NAMALWA (cell line): ENCODE measurements around the gene PTPRN2.
A peak's percentile ranks its signal among the peaks of the same experiment; 100 is the strongest.
"Not testable (repeated sequence)": the region's sequence is repeated elsewhere in the genome, so short reads cannot be mapped to it uniquely, and the experiment has no call there.

Experiments
- DNase-seq: peaks from one replicate; pipeline ENCODE4 v3.0.0-alpha.2; 2015; ENCODE audit warnings: low spot score

PTPRN2 gene

GRCh38 chr7:158366916-158367633 lies 220.5 kb downstream of the PTPRN2 start:
- no peak for DNase-seq

DNA sequence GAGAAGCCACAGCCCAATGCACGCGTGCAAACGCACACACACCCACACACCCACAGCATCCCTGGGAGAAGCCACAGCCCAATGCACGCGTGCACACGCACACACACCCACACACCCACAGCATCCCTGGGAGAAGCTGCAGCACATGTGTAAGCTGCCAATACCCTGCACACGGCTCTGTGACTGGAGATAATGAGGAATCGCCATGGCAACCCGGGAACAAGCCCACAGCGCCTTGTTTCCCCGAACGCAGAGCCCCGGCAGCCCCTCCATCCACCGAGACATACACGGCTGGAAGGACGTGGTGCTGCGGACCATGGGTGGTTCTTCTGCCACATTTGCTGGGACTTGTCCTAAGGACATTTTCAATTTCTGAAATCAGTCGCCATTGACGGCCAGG lies 221.3 kb downstream of the PTPRN2 start:
- no peak for DNase-seq

DNA sequence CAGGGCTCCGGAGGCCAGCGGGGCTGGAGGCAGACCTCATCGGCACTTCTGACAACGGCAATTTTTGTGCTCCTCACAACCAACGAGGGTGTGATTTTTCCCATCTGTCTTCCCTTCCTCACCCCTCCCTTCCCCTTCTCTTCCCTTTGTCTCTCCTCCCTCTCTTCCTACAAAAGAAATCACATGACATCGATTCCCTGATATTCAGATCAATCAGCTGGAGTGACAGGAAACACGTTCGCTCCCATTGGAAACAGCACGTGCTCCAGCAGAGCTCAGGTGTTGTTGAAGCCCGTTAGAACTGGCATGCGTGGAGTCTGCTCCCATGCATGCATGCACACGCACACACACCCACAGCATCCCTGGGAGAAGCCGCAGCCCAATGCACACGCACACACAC lies 222.4 kb downstream of the PTPRN2 start:
- DNase-seq = no peak

- no peak for DNase-seq
Observed at GRCh38 chr7:158364451-158364850, 223.2 kb downstream of the PTPRN2 start.

- no peak for DNase-seq
Observed at GRCh38 chr7:158362912-158363905, 224.4 kb downstream of the PTPRN2 start.

- DNase-seq = no peak
Observed at GRCh38 chr7:158362001-158362400, 225.6 kb downstream of the PTPRN2 start.

DNA sequence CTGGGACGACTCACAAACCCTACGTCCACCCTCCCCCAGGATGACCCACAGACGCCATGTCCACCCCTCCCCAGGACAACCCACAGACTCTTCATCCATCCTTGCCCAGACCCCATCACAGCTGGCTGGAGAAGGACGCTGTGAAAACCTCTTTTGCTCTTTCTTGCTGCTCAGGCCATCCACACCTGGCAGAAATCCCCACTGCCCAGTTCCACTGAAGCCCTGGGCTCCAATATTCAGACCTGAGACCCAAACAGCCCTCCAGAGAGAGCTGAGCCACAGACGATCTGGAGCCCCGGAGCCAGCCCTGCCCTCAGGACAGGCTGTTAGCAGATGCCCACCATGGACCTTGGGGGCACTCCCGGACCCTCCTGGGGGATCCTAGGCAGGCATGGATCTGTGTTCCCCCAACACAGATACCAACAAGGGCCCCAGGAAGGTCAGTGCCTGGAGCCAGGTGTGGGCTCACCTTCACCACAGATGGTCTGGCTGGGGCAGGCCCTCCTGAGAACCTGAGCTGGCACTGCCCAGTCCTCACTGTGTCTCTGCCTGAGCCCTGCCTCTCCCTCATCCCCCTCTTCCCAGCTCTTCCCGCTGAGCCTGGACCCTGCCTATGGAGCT lies 226.2 kb downstream of the PTPRN2 start:
- DNase-seq = no peak

GRCh38 chr7:158358926-158359645 lies 228.5 kb downstream of the PTPRN2 start:
- DNase-seq = no peak

GRCh38 chr7:158357898-158358821 lies 229.5 kb downstream of the PTPRN2 start:
- no peak for DNase-seq

DNA sequence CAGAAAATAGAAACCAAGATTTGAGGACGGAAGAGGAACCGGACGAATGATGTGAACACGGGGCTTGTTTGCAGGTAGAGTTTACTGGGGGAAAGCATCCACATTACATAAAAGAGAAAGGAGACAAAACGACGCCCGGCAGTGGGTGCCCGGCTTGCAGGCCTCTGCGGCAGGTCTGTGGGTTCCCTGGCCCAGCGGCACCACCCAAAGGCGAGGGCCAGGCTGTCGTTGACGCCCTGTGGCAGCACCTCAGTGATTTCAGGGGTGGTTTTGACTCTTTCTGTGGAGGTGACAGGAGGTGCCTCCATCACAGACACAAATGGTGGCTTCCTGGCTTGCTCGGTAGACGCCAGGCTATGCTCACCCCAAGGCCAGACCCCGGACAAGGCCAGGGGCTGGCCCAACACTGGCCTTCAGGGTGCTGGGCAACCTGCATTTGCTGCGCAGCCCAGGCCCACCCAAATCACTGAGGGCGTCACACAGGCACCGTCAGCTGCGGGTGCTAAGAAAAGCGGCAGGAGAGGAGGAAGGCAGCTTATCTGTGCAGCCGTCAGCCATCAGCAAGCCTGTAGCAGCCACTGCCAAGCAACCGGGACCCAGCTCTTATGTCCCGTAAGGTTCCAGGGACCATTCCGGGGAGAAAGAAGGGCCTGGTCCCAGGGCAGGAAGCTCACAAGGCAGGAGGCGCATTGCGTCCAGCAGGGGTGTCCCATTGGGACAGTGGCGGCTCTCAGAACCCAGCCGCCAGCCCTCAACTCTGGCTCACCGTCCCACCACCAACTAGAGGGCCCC lies 230.3 kb downstream of the PTPRN2 start:
- DNase-seq = no peak

GRCh38 chr7:158356454-158356853 lies 231.2 kb downstream of the PTPRN2 start:
- DNase-seq = no peak

DNA sequence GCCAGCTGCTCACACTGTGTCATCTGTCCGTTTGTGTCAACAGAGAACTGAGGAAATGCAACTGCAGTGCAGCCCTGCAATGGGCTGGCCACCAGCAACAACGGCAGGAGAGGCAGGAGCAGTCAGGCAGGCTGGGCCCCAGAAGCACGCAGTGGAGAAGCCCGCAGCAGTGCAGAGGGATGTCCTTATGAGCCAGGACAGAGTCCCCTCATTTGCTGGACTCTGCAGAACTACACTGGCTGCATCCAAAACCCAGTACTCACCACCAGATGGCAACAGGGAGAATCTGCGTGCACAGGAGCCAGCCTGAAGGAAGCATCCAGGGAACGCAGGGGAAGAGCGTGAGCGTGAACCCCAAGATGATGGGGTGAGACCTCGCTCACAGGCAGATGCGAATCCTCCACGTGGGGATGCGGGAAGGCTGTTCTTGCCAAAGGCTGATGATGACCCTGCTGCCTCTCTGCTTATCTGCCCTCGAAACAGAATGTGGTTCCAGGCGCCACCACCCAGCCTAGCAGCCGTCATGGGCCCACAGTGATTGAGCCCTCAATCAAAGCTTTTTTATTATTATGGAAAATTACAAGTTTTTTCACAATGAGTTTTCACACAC lies 232.1 kb downstream of the PTPRN2 start:
- peak; percentile 24 for DNase-seq

- no peak for DNase-seq
Observed at GRCh38 chr7:158354861-158355260, 232.8 kb downstream of the PTPRN2 start.

- peak; percentile 65 for DNase-seq
Observed at GRCh38 chr7:158353606-158354570, 233.7 kb downstream of the PTPRN2 start.

DNA sequence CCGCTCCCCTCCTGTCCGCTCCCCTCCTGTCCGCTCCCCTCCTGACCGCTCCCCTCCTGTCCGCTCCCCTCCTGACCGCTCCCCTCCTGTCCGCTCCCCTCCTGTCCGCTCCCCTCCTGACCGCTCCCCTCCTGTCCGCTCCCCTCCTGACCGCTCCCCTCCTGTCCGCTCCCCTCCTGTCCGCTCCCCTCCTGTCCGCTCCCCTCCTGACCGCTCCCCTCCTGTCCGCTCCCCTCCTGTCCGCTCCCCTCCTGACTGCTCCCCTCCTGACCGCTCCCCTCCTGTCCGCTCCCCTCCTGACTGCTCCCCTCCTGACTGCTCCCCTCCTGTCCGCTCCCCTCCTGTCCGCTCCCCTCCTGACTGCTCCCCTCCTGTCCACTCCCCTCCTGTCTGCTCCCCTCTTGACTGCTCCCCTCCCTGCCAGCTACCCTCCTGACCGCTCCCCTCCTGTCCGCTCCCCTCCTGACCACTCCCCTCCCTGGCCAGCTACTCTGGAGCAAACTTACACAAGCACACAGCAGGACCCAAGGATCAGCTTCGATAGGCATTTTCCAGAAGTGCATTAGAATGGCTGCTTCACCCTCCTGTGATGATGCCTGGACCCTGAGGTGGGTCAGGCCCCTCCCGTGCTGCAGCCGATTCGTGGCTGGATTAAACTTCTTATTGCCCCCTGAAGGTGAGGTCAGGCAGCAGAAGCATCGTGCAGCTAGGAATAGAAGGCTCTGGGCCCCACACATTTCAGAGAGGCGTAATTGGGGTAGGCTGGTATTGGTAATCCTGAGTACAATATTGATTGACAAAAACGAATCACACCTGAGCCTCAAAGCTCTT lies 235.5 kb downstream of the PTPRN2 start:
- not testable (repeated sequence) for DNase-seq

DNA sequence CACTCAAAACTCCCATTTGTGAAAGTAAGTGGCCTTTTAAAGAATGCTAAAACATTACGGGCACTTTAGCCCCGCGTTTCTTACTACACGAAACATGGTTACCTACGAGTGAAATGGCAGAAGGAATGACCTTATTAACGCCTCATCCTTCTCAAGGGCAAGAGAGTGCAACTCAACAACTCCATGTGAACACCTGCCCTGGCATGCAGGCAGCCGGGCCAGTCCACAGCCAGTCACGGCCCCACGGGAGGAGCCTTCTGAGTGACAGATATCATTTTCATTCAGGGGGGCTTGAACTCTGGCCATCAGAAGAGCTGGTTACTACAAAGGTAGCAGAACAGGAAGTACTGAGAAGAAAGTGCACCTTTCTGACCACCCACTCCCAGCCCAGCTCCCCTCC lies 236.1 kb downstream of the PTPRN2 start:
- DNase-seq = no peak

GRCh38 chr7:158351051-158351450 lies 236.6 kb downstream of the PTPRN2 start:
- DNase-seq = no peak
